Neural cell (in vitro differentiated cells): ENCODE results near the gene SMG6. TPM values are rescaled to one million over a fixed set of nuclear protein-coding genes. Genes with fewer than 3 reads are reported as not detected.

Experiments used
- H2AFZ ChIP-seq: fragments of 200-600, 300-800 bp; sonication (generic), shearing (Covaris generic); 2 replicates; pipeline ENCODE4 v1.6.0; 2014; ENCODE audit warnings: low read depth, mild to moderate bottlenecking, antibody characterized with exemption, low read length, moderate library complexity
- H3F3A ChIP-seq: fragments of 200-600 bp; shearing (Covaris generic); 2 replicates; pipeline ENCODE4 v1.6.1; 2016; ENCODE audit warnings: mild to moderate bottlenecking, moderate library complexity, mixed read lengths, antibody characterized with exemption, low read length; ENCODE audit not compliant: insufficient read depth, poor library complexity, severe bottlenecking
- H3K27ac ChIP-seq: fragments of 200-600, 300-800 bp; sonication (generic), shearing (Covaris generic); 2 replicates; pipeline ENCODE4 v1.5.1; 2014; ENCODE audit warnings: mild to moderate bottlenecking, low read length, moderate library complexity
- H3K27me3 ChIP-seq: fragments of 300-800, 200-600 bp; sonication (generic), shearing (Covaris generic); 2 replicates; pipeline ENCODE4 v1.6.0; 2014; ENCODE audit warnings: mild to moderate bottlenecking, low read depth, low read length, moderate library complexity; ENCODE audit not compliant: insufficient read depth
- H3K36me3 ChIP-seq: fragments of 300-800, 200-600 bp; sonication (generic), shearing (Covaris generic); 2 replicates; pipeline ENCODE4 v1.5.1; 2014; ENCODE audit warnings: mild to moderate bottlenecking, antibody characterized with exemption, low read length, moderate library complexity; ENCODE audit not compliant: insufficient read depth
- H3K4me2 ChIP-seq: fragments of 300-800, 200-600 bp; sonication (generic), shearing (Covaris generic); 2 replicates; pipeline ENCODE4 v1.6.0; 2014; ENCODE audit warnings: mild to moderate bottlenecking, low read length
- H3K4me3 ChIP-seq: fragments of 300-800, 200-600 bp; sonication (generic), shearing (Covaris generic); 2 replicates; pipeline ENCODE4 v1.5.1; 2014; ENCODE audit warnings: mild to moderate bottlenecking, low read length, moderate library complexity
- H3K79me2 ChIP-seq: fragments of 200-600 bp; shearing (Covaris generic); replicated peaks from 2 replicates; pipeline ENCODE4 v1.6.0; 2014; ENCODE audit warnings: mild to moderate bottlenecking, low read length, moderate library complexity; ENCODE audit not compliant: insufficient read depth
- H3K9ac ChIP-seq: fragments of 300-800, 200-600 bp; sonication (generic), shearing (Covaris generic); 2 replicates; pipeline ENCODE4 v1.6.1; 2016; ENCODE audit warnings: mild to moderate bottlenecking, low read length, mixed read lengths
- H3K9me2 ChIP-seq: fragments of 200-600 bp; shearing (Covaris generic); 2 replicates; pipeline ENCODE4 v1.6.1; 2016; ENCODE audit warnings: mild to moderate bottlenecking, low read length, mixed read lengths; ENCODE audit not compliant: insufficient read depth
- H3K9me3 ChIP-seq: fragments of 200-600, 300-800 bp; sonication (generic), shearing (Covaris generic); 2 replicates; pipeline ENCODE4 v1.6.1; 2016; ENCODE audit warnings: mild to moderate bottlenecking, mixed run types, low read length, moderate library complexity, mixed read lengths
- H4K20me1 ChIP-seq: fragments of 200-600 bp; shearing (Covaris generic); 2 replicates; pipeline ENCODE4 v1.6.1; 2016; ENCODE audit warnings: mild to moderate bottlenecking, mixed run types; ENCODE audit not compliant: insufficient read depth
- CTCF ChIP-seq: fragments of 450-650 bp; IDR thresholded peaks from 2 replicates; pipeline ENCODE4 v1.5.1; 2014; ENCODE audit warnings: antibody characterized with exemption, mild to moderate bottlenecking, moderate library complexity; ENCODE audit not compliant: poor library complexity, severe bottlenecking
- EP300 ChIP-seq: fragments of 450-650 bp; conservative IDR thresholded peaks from 2 replicates; pipeline ENCODE4 v1.6.1; 2014; ENCODE audit warnings: antibody characterized with exemption, mild to moderate bottlenecking, moderate library complexity; ENCODE audit not compliant: poor library complexity, severe bottlenecking
- EZH2 ChIP-seq: fragments of 200-600, 300-800 bp; shearing (Covaris generic), sonication (generic); IDR thresholded peaks from 2 replicates; pipeline ENCODE4 v1.6.1; 2014; ENCODE audit warnings: antibody characterized with exemption, low read length, borderline replicate concordance, mild to moderate bottlenecking; ENCODE audit not compliant: insufficient read depth, poor library complexity, severe bottlenecking
- MXI1 ChIP-seq: fragments of 450-650 bp; conservative IDR thresholded peaks from 2 replicates; pipeline ENCODE4 v1.6.1; 2014; ENCODE audit warnings: antibody characterized with exemption, mild to moderate bottlenecking; ENCODE audit not compliant: poor library complexity, severe bottlenecking
- POLR2AphosphoS5 ChIP-seq: IDR thresholded peaks from 2 replicates; pipeline ENCODE4 v1.6.1; 2012
- RAD21 ChIP-seq: fragments of 450-650 bp; conservative IDR thresholded peaks from 2 replicates; pipeline ENCODE4 v1.6.1; 2014; ENCODE audit warnings: antibody characterized with exemption, mild to moderate bottlenecking, moderate library complexity
- REST ChIP-seq: IDR thresholded peaks from 2 replicates; pipeline ENCODE4 v1.6.1; 2012; ENCODE audit warnings: borderline replicate concordance
- SMC3 ChIP-seq: fragments of 450-650 bp; conservative IDR thresholded peaks from 2 replicates; pipeline ENCODE4 v1.6.1; 2014; ENCODE audit warnings: antibody characterized with exemption, mild to moderate bottlenecking, moderate library complexity; ENCODE audit not compliant: poor library complexity
- TAF1 ChIP-seq: IDR thresholded peaks from 2 replicates; pipeline ENCODE4 v1.6.1; 2012; ENCODE audit warnings: low read depth
- polyA plus RNA-seq: library from polyadenylated mRNA; depleted of rRNA; stranded (reverse); fragments of >200 nt; gene quantifications from 2 replicates; pipeline ENCODE4 v1.2.3, GENCODE V29; 2014

Gene SMG6
- polyA plus RNA-seq, 1 donor from 2014 or later = 13.9 TPM

- no peak overlapping the region for H3K9ac ChIP-seq
- TF ChIP-seq MXI1 = no peak
- no peak for TF ChIP-seq SMC3
- TF ChIP-seq CTCF = no peak
- TF ChIP-seq RAD21 = no peak
- TF ChIP-seq EP300 = no peak
- TF ChIP-seq EZH2 = no peak
- no peak for TF ChIP-seq TAF1
- TF ChIP-seq POLR2AphosphoS5 = no peak
- no peak for TF ChIP-seq REST
- no peaks in the 10 kb centered on the region for H3K9me3 ChIP-seq
- H4K20me1 ChIP-seq = no peaks in the 10 kb centered on the region
- H3K79me2 ChIP-seq = no peaks in the 10 kb centered on the region
- no peak overlapping the region for H3K27ac ChIP-seq
- H2AFZ ChIP-seq = no peak overlapping the region
- no peak overlapping the region for H3K4me3 ChIP-seq
- no peaks in the 10 kb centered on the region for H3K27me3 ChIP-seq
- H3K9me2 ChIP-seq = no peaks in the 10 kb centered on the region
- H3F3A ChIP-seq = no peaks in the 10 kb centered on the region
- H3K4me2 ChIP-seq = no peak overlapping the region
- no peaks in the 10 kb centered on the region for H3K36me3 ChIP-seq
Observed at GRCh38 chr17:2230877-2231276, 72.7 kb downstream of the SMG6 start.

- Histone ChIP-seq H3K4me2 (no peak overlapping the region), H2AFZ (no peak overlapping the region), H3K36me3 (no peaks in the 10 kb centered on the region), H3K9me2 (no peaks in the 10 kb centered on the region), H4K20me1 (no peaks in the 10 kb centered on the region), H3K27me3 (no peaks in the 10 kb centered on the region), H3F3A (no peaks in the 10 kb centered on the region), H3K79me2 (no peaks in the 10 kb centered on the region), H3K27ac (no peak overlapping the region), H3K9me3 (no peaks in the 10 kb centered on the region), H3K4me3 (no peak overlapping the region), H3K9ac (no peak overlapping the region)
- TF ChIP-seq TAF1 (no peak), EZH2 (no peak), CTCF (no peak), SMC3 (no peak), REST (no peak)
Observed at GRCh38 chr17:2227025-2227699, 76.4 kb downstream of the SMG6 start.
